HG02870 (cell line): Measurements from ENCODE around the gene ZBTB48.

Experiments
- ATAC-seq: cut with Tn5 transposase; IDR thresholded peaks from one replicate; pipeline ENCODE4 v1.9.1; 2021; ENCODE audit warnings: mild to moderate bottlenecking, moderate library complexity; ENCODE audit not compliant: unreplicated experiment

Gene ZBTB48

GRCh38 chr1:6603915-6604558 lies 24.2 kb downstream of the ZBTB48 start:
- no peak for ATAC-seq

DNA sequence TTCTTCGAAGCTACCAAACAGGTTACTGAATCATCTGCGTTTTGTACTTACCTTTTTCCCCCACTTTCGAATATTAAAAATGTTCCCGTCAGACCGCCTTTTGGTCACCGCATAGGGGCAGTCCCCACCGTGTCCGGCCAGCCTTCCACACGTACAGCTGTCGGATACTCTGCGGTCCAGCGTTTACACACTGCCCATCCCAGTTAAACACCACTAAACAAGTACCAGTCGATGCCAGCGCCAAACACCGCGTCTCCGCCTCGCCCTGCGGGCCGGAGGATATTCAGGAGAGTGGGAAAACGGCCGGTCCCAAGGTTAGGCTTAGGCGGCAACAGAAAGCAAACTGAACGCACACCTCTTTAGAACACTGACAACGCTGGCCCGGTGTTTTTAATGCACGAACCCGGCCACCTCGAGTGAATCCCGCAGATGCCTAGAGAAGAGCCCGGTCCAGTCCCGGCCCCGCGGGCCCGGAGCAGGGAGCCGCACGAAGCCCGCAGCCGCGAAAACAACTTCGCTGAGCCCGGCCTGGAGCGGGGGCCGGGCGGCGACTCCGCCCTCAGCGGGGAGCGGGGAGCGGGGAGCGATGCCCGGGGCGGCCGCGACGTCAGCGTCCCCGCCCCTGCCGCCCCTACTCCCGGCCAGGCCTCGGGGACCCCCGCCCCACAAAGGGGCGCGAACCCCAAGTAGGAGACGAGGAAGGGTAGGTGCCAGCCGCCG lies 33.0 kb downstream of the ZBTB48 start:
- ATAC-seq = peak; percentile 35

DNA sequence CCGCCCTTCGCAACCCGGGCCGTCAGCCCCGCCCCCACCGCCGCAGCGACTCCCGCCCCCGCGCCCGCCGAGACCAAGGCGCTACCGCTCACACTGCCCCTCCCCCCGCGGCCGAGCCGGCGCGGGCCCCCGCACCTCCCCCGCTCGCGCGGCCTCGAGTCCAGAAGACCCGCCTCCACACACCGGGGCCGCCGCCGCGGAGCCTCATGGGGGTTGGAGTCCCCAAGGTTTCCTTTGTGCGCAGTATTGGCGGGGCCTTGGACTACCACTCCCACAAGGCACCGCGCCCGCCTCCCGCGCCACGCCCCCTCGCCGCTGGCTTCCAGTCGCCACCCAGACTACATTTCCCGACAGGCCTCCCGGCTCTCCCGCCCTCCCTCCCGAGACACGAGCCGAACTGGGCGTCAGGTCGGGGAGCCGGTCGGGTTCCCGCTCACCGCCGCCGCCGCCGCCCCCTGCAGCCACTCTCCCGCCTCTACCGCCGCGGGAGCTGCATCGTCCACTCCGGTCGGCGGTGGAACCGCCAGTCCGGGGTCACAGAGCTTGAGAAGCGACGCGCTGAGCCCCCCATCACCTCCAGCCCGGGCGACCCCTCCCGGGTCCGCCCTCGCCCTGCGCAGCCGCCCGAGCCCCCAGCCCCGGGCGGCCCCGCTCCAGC lies 33.7 kb downstream of the ZBTB48 start, which contains the start of gene PHF13:
Gene PHF13, plus strand, starts transcription at position 371 of the 658 bp plus-strand sequence. CDS start 336 bp downstream, outside the sequence.
- ATAC-seq = peak; percentile 88

DNA sequence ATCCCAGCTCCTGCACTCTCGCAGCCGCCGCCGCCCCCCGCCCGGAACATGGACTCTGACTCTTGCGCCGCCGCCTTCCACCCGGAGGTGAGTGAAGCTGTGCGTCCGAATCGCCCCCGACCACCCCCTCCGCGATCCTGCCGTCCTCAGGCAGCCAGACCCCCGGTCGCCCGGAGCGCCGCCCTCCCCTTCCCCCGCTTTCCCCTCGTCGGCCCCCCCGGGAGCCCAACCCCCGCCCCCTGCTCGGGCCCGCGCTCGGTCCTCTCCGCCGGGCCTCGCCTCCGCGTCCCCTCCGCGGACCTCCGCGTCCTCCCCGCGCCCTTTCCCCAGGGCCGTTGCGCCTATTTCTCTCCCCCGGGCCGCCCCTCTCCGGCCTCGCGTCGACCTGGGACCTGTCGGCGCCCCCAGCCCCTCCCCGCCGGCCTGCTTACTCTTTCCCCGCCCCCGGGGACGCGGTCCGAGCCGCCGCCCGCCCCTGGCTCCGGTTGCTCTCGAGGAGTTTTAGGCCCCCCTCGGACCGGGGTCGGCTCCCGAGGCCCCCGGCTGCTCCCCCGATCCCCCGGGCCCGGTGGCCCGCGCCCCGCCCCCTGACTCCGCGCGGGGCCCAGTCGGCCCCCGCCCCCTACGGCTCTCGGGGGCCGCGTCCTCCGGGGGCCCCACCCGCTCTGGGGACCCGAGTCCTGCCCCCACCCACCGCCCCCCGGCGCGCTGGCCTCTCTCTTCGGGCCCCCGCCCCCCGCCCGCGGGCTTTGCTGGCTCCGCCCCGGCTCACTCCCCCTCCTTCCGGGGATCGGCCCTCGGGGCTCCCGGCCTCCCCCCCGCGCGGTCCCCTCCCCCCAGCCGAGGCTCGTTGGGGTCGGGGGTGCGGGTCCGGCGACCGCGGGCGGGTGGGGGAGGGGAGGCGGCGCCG lies 34.5 kb downstream of the ZBTB48 start:
- ATAC-seq = no peak

DNA sequence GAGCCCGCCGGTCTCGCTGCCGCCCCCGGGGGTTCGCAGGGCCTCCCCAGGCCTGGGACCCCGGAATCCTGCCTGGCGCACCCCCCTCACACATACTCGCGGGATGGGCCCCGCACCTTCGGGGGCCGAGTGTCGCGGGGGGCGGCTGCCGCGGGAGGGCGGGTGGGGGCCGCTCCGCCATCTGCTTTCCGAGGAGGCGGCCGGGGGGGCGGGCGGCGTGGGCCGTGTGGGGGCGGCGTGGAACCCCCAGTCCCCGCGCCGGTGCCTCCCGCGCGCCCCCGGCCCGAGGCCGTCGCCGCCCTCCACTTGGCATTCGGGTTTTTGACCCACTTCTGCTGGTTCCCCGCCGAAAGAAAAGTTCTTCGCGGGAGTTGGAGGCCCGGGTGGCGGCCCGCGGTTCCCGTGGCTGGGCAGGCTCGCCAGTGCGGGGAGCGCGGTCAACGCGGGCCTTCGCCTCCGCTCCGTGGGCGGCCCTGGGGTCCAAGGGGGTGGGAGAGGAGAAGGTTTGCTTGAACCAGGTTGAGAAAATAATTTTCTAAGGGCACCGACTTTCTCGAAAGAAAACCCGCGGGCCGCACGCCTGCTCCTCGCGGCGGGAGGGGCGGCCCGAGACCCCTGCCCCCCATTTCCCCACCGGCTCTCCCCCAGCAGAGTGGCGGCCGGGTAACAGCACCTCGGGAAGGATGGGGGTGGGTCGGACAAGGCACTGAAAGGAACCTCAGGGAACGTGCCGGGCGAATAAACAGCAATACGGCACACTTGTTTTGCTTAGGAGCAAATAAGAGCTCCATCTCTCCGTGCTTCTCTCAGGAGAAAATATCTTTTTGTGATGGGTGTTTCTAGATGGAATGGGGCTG lies 35.4 kb downstream of the ZBTB48 start:
- no peak for ATAC-seq

DNA sequence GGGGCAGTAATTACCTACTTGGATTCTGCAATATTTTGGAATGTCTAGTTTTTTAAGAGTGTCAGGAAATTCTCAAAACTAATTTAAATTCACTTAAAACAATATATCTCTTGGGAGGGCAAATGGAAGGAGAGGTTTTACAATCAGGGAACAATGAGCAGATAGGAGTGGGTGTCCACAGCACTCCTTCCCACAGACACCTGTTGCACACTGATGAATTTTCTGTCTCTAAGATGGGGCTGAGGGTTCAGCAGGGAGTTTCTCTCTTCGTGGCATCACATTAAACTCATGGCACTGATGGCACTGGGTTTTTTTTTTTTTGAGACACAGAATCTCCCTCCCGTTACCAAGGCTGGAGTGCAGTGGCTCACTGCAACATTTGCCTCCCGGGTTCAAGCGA lies 39.3 kb downstream of the ZBTB48 start:
- ATAC-seq = no peak

DNA sequence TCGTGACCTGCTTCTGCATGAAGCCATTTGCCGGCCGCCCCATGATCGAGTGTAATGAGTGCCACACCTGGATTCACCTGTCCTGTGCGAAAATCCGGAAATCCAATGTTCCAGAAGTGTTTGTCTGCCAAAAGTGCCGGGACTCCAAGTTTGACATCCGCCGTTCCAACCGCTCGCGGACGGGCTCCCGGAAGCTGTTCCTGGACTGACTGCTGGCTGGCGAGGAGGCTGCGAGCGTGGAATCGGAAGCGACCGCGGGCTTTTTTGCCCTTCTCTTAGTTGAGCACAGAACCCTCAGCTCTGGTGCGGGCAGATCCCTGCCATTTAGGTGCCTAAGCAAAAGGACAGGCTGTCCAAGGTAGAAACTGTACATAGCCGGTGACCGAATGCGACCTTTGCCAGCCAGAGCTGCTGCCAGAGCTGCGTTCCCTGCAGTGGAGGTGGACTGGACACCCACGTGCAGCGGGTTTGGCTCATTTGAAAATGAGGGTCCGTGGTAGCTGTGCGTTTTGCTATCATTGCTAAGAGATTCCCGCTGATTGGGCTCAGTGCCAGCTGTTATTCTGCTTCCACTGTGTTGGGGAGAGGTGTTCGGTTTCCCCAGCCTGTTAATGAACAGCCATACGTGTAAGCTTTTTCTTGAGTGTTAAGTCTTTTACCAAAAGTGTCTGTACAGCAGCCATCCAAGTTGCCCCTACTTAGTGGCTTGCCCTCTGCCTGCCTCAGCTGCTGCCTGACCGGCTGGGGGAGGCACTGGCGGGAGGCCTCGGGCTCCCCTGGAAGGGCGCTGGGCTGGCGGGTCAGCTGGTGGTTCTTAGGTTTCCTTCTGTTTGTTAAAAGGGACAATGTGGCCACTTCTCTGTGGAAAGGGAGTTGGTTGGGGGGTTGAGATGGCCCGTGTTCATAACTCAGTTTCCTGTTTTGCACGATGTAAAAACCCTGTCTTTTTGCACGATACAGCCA lies 41.9 kb downstream of the ZBTB48 start:
- ATAC-seq = no peak

- no peak for ATAC-seq
These were observed 42.8 kb downstream of the ZBTB48 start for GRCh38 chr1:6622396-6623152.

DNA sequence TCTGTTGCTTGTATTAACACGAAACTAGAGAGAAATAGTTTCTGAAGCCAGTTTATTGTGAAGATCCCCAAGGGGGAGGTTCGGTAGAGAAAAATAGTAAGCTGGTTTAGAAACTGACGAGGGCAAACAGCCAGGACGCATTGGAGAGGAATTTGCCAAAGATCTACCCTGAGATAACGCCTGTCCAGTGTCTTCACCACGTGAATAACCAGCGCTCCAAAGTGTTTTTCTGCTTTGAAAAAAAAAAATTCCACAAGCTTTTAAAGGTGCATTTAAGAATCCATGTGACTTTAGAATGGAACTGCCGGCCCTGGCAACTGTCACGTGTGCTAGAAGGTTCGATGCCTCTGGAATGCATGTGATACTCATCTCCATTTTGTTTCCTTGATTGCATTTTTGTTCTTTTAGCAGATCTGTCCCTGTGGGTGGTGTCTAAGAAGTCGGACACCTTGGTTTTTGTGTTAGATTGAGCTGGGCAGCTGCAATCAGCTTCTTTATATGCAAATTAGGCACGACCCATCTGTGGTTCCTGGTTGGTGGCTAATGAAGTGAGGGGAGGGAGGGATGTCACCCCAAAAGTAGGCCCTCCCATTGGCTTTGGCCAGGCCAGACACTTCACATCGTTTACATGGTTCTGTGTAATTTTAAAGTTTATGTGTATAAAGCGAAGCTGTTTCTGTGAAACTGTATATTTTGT lies 43.6 kb downstream of the ZBTB48 start:
- no peak for ATAC-seq

DNA sequence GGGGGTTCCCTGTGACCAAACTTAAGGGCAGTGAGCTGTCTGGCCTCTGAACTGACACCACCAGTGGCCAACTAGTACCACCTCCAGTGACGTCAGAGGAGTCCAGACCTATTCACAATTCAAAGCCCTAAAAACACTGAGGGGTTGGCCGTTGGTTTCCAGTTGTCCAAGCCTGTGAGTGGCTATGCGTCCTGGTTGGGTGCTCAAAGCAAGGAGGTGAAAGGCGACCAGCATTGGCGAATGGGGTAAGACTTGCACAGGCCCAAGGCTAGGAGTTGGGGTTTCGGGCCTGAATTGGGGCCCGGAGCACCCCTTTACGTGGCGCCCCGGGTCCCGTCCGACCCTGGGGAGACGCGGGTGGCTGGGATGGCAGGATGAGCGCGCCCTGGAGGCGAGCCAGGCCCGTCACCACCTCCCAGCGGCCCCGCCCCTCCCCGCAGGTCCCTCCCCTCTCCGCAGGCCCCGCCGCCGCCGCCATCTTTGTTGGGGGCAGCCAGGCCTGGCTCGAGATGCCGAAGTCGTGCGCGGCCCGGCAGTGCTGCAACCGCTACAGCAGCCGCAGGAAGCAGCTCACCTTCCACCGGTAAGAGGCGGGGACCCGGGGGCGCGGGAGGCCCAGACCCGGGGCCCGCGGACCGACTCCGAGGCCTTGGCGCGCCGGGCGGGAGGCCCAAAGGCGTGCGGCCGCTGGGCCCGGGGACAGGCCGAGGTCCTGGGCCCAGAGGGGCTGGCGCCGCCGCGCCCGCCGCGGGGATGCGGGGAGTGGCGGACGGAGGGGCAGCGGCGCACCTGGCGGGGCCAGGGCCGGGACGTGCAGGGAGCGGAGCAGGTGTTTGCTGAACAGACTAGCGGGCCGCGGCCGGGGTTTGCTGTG lies 45.2 kb downstream of the ZBTB48 start, which contains the start of gene THAP3:
Gene THAP3, plus strand, starts transcription at position 159 of the 874 bp plus-strand sequence. Its CDS starts 351 bp downstream, at position 510.
- peak; percentile 64 for ATAC-seq

- ATAC-seq = no peak
These were observed 45.9 kb downstream of the ZBTB48 start for GRCh38 chr1:6625584-6626149.

DNA sequence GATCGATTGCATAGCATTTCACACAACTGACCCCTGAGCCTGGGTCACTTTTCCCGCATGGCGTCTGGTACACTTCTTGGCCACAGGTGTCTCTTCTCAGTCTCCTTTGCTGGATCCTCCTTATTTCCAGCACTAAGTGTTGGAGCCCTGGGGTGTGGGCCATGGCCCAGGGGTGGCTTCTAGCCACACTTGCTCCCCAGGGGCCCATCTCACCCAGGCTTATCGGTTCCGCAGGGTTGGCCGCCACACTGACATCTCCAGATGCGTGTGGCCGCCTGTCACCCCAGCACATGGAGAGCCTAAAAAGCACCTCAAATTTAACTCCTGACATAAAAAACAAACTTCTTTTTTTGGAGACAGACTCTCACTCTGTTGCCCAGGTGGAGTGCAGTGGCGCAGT lies 47.2 kb downstream of the ZBTB48 start:
- no peak for ATAC-seq

GRCh38 chr1:6627841-6628545 lies 48.2 kb downstream of the ZBTB48 start:
- ATAC-seq = no peak

GRCh38 chr1:6628971-6629479 lies 49.2 kb downstream of the ZBTB48 start:
- ATAC-seq = no peak

GRCh38 chr1:6630027-6630426 lies 50.2 kb downstream of the ZBTB48 start:
- no peak for ATAC-seq
